Measurements from ENCODE around the gene REG1B.

DNA sequence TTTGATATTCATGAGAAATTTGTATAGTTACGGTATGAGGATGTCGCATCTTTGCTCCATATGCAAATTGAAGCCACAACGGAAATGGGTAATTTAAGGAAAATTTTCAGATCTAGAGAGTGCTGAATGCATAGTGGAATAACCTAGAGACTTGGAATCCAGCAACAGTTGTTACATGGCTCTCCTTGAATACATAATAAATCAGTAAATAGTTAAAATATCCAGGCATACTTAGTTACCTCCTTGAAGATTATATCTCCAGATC lies 37.9 kb upstream of the REG1B start:
- TF ChIP-seq CTCF (conservative IDR thresholded peaks at IDR 0.05; ENCODE audit: low read length) (no peak), EZH2phosphoT487 (IDR thresholded peaks at IDR 0.05; ENCODE audit: borderline replicate concordance, low read depth, low read length) (no peak)
